CD4-positive, alpha-beta T cell treated with Interleukin-10 for 1 hour (primary cell): ENCODE measurements around the gene ADGRF3.
"Not testable (repeated sequence)": the region's sequence is repeated elsewhere in the genome, so short reads cannot be mapped to it uniquely, and the experiment has no call there.

Source experiments
- DNase-seq: peaks from one replicate; pipeline ENCODE4 v3.0.0-alpha.2; 2020

Gene ADGRF3

GRCh38 chr2:26270373-26270772 is 76.2 kb downstream of the ADGRF3 start:
- no peak for DNase-seq

GRCh38 chr2:26269571-26270158 is 76.9 kb downstream of the ADGRF3 start:
- no peak for DNase-seq

GRCh38 chr2:26268670-26269385 is 77.8 kb downstream of the ADGRF3 start:
- not testable (repeated sequence) for DNase-seq

- DNase-seq, result no peak
These were observed 78.4 kb downstream of the ADGRF3 start for GRCh38 chr2:26268213-26268612.

- not testable (repeated sequence) for DNase-seq
These were observed 87.8 kb downstream of the ADGRF3 start for GRCh38 chr2:26258836-26259235.
